ENCODE results near the gene KIAA1614.

Gene KIAA1614

GRCh38 chr1:180921891-180922630, 9.4 kb downstream of the KIAA1614 start:
- no peak for ATAC-seq (ENCODE audit: insufficient read depth, low read depth)
- no peak for DNase-seq
- Histone ChIP-seq H3K79me2 (ENCODE audit: insufficient read depth, low read length) (no peaks in the 10 kb centered on the region), H3K4me1 (ENCODE audit: insufficient read depth, low read length) (no peaks in the 10 kb centered on the region), H3K36me3 (ENCODE audit: insufficient read depth, low read length) (no peaks in the 10 kb centered on the region), H3K27ac (ENCODE audit: low read length) (no peak overlapping the region), H4K20me1 (ENCODE audit: insufficient read depth, low read length) (no peaks in the 10 kb centered on the region), H3K9me3 (ENCODE audit: insufficient read depth, low read length, severe bottlenecking) (no peaks in the 10 kb centered on the region), H3K4me3 (ENCODE audit: low read depth in 1 of 2, low read length in 2 of 2) (no peak overlapping the region), H3K9ac (ENCODE audit: low read depth, low read length) (no peak overlapping the region), H3K27me3 (ENCODE audit: insufficient read depth, low read length, poor library complexity) (no peaks in the 10 kb centered on the region), H2AFZ (ENCODE audit: low read depth, low read length) (no peak overlapping the region), H3K4me2 (ENCODE audit: insufficient read depth, low read length) (no peak overlapping the region)
- TF ChIP-seq EZH2 (IDR thresholded peaks at IDR 0.05; ENCODE audit: borderline replicate concordance, low read depth, low read length, severe bottlenecking) (no peak), CTCF (IDR thresholded peaks at IDR 0.05; ENCODE audit: borderline replicate concordance, extremely low read depth, low read length, poor library complexity, severe bottlenecking) (no peak)

- TF ChIP-seq EZH2 (IDR thresholded peaks at IDR 0.05; ENCODE audit: borderline replicate concordance, low read depth, low read length, severe bottlenecking) (no peak), CTCF (IDR thresholded peaks at IDR 0.05; ENCODE audit: borderline replicate concordance, extremely low read depth, low read length, poor library complexity, severe bottlenecking) (no peak)
- Histone ChIP-seq H3K79me2 (ENCODE audit: insufficient read depth, low read length) (no peaks in the 10 kb centered on the region), H4K20me1 (ENCODE audit: insufficient read depth, low read length) (no peaks in the 10 kb centered on the region), H3K4me2 (ENCODE audit: insufficient read depth, low read length) (no peak overlapping the region), H3K4me1 (ENCODE audit: insufficient read depth, low read length) (no peaks in the 10 kb centered on the region), H3K9me3 (ENCODE audit: insufficient read depth, low read length, severe bottlenecking) (no peaks in the 10 kb centered on the region), H2AFZ (ENCODE audit: low read depth, low read length) (no peak overlapping the region), H3K9ac (ENCODE audit: low read depth, low read length) (no peak overlapping the region), H3K4me3 (ENCODE audit: low read depth in 1 of 2, low read length in 2 of 2) (no peak overlapping the region), H3K36me3 (ENCODE audit: insufficient read depth, low read length) (no peaks in the 10 kb centered on the region), H3K27ac (ENCODE audit: low read length) (no peak overlapping the region), H3K27me3 (ENCODE audit: insufficient read depth, low read length, poor library complexity) (no peaks in the 10 kb centered on the region)
- no peak for ATAC-seq (ENCODE audit: insufficient read depth, low read depth)
- DNase-seq, result no peak
Observed at GRCh38 chr1:180922631-180923015, 9.9 kb downstream of the KIAA1614 start.

GRCh38 chr1:180923021-180923841, 10.5 kb downstream of the KIAA1614 start:
- H3K36me3 ChIP-seq (ENCODE audit: insufficient read depth, low read length), result no peaks in the 10 kb centered on the region
- H3K27me3 ChIP-seq (ENCODE audit: insufficient read depth, low read length, poor library complexity), result no peaks in the 10 kb centered on the region
- H4K20me1 ChIP-seq (ENCODE audit: insufficient read depth, low read length), result no peaks in the 10 kb centered on the region
- no peak overlapping the region for H3K4me3 ChIP-seq (ENCODE audit: low read depth in 1 of 2, low read length in 2 of 2)
- no peak overlapping the region for H3K4me2 ChIP-seq (ENCODE audit: insufficient read depth, low read length)
- no peaks in the 10 kb centered on the region for H3K9me3 ChIP-seq (ENCODE audit: insufficient read depth, low read length, severe bottlenecking)
- ATAC-seq (ENCODE audit: insufficient read depth, low read depth) (no peak), DNase-seq (no peak)
- no peak overlapping the region for H2AFZ ChIP-seq (ENCODE audit: low read depth, low read length)
- H3K79me2 ChIP-seq (ENCODE audit: insufficient read depth, low read length), result no peaks in the 10 kb centered on the region
- no peak overlapping the region for H3K27ac ChIP-seq (ENCODE audit: low read length)
- no peak overlapping the region for H3K9ac ChIP-seq (ENCODE audit: low read depth, low read length)
- TF ChIP-seq CTCF (IDR thresholded peaks at IDR 0.05; ENCODE audit: borderline replicate concordance, extremely low read depth, low read length, poor library complexity, severe bottlenecking), result no peak
- TF ChIP-seq EZH2 (IDR thresholded peaks at IDR 0.05; ENCODE audit: borderline replicate concordance, low read depth, low read length, severe bottlenecking), result no peak
- no peaks in the 10 kb centered on the region for H3K4me1 ChIP-seq (ENCODE audit: insufficient read depth, low read length)
